GM13976 (cell line): ENCODE measurements around the gene TMEM259.
"Not testable (repeated sequence)": the region's sequence is repeated elsewhere in the genome, so short reads cannot be mapped to it uniquely, and the experiment has no call there.

Experiments
- DNase-seq: peaks from one replicate; pipeline ENCODE4 v3.0.0; 2012; ENCODE audit warnings: low spot score
- in situ Hi-C: fragments of 300-500 bp; cut with MboI; formaldehyde crosslinking; loops from one replicate; pipeline ENCODE4 v1.12.0; 2022; ENCODE audit warnings: low sequenced_read_pairs, mixed read lengths, inconsistent platforms; ENCODE audit not compliant: unreplicated experiment
- TF ChIP-seq, protein P1 (sequence below): IDR thresholded peaks from 2 replicates; pipeline ENCODE4 v1.5.1; 2012; ENCODE audit warnings: borderline replicate concordance, mild to moderate bottlenecking; ENCODE audit not compliant: insufficient read depth; ENCODE audit errors: extremely low read depth, missing control alignments, control extremely low read depth

The TMEM259 gene

DNA sequence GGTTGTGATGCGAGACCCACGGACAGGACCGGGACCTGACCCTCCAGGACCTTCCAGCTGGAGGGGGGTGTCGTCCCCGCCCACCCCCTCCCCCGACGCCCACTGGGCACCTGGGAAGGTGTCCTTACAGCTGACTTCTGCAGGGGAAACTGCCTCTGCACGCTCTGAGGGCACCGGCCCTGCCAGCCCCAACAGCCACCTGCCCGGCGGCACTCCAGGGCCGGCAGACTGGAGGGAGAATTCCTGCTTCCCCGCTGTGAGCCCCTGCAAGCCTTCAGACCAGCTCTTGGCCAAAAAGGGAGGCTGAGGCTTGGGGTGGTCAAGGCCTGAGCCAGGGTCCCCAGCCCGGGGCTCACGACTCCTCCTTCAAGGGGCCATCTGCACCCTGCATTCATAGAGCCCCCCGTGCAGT is 6.7 kb upstream of the TMEM259 start:
- in situ Hi-C loops = no loop called here
- DNase-seq = no peak
- TF ChIP-seq, protein P1, sequence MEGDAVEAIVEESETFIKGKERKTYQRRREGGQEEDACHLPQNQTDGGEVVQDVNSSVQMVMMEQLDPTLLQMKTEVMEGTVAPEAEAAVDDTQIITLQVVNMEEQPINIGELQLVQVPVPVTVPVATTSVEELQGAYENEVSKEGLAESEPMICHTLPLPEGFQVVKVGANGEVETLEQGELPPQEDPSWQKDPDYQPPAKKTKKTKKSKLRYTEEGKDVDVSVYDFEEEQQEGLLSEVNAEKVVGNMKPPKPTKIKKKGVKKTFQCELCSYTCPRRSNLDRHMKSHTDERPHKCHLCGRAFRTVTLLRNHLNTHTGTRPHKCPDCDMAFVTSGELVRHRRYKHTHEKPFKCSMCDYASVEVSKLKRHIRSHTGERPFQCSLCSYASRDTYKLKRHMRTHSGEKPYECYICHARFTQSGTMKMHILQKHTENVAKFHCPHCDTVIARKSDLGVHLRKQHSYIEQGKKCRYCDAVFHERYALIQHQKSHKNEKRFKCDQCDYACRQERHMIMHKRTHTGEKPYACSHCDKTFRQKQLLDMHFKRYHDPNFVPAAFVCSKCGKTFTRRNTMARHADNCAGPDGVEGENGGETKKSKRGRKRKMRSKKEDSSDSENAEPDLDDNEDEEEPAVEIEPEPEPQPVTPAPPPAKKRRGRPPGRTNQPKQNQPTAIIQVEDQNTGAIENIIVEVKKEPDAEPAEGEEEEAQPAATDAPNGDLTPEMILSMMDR = no peak

DNA sequence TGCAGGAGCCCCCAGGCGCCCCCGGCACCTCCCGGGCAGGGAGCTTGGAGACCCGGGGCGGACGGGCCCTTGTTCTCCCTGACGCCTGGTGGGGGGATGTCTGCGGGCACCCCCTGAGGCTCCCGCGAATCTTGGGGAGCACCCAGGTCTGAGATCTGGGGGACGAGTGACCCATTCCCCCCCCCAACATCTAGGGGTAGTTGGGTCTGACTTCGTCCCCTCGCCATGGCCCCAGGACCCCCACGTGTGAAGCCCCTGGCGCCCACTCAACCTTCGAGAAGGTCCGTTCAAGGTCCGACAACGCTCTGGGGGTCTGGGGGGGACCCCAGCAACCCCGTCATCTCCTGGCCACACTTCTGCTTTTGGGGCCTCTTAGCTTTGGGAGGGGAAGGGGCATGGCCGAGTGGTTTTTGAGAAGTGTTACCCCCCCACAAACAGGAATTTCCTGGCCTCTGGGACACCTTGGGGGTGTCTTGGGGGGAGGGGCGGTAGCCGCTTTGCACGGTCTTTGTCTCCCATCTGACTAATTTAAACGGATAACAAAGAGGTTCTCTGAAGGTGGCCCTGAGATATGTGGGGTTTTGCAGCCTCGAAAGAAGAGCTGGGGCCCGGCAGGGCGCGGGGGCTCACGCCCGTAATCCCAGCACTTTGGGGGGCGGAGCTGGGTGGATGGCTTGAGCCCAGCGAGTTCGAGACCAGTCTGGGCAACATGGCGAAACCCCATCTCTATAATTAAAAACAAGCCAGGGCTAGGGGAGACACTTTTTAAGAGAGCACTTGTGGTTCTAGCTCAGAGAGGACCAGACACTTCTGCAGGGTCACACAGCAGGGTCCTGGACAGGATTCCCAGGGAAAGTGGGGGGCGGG is 6.1 kb upstream of the TMEM259 start:
- TF ChIP-seq, protein P1 = no peak
- in situ Hi-C loops = no loop called here
- no peak for DNase-seq

DNA sequence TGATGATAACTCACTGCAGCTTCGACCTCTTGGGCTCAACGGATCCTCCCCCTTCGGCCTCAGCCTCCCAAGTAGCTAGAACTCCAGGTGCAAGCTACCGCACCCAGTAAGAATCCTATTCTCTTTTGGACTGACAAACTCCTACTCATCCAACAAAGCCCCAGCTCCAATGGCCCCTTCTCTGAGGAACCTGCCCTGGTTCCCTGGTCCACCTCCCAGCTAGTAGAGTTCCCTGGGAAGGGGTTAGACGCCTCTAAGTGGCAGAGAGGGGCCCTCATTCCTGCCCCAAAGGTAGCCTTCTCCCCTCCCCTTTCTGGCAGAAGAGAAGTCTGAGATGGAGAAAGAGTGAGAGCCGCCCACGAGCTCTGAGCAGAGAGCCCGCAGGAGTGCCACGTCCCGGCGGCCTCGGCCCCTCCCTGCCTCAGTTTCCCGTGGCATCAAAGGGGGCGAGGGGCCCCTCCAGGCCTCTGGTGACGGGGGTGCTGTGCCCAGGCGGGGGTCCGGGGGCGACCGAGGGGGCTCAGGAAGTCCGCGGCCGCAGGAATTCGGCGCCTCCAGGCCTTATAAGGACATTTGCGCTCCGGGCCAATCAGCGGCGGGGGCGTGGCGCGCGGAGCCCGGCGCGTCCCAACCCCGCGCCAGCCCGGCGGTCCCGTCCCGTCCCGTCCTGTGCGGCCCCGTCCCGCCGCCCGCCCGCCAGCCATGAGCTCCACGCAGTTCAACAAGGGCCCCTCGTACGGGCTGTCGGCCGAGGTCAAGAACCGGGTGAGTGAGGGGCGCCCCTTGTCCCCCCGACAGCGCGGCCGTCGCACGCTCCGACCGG is 5.2 kb upstream of the TMEM259 start, which contains the start of gene CNN2:
TSS of gene CNN2 (plus strand) at position 649 of the 823 bp plus-strand sequence. CDS start at position 703, 54 bp downstream.
- peak; percentile 90 for DNase-seq
- in situ Hi-C loops = no loop called here
- TF ChIP-seq, protein P1 = no peak

DNA sequence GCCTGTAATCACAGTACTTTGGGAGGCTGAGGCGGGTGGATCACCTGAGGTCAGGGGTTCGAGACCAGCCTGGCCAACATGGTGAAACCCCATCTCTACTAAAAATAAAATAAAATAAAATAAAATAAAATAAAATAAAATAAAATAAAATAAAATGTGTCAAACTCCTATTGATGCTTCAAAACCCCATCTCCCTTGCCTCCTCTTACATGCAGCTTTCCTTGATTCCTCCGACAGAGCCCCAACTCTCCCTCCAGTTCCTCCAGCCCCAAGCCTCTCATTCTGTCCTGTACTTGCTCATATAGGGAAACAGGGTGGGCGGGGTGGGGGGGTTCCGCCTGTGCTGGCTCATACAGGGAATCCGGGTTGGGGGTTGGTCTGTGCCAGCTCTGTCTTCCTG is 4.2 kb upstream of the TMEM259 start:
- in situ Hi-C loops, DNase-seq: not testable (repeated sequence)

DNA sequence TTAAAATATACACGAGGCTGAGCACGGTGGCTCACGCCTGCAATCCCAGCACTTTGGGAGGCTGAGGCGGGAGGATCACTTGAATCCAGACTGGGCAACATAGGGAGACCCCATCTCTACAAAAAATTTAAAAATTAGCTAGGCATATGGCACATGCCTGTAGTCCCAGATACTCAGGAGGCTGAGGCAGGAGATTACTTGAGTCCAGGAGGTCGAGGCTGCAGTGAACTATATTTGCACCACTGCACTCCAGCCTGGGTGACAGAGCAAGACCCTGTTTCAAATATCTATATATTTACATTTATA is 2.9 kb upstream of the TMEM259 start:
- in situ Hi-C loops, DNase-seq: not testable (repeated sequence)

DNA sequence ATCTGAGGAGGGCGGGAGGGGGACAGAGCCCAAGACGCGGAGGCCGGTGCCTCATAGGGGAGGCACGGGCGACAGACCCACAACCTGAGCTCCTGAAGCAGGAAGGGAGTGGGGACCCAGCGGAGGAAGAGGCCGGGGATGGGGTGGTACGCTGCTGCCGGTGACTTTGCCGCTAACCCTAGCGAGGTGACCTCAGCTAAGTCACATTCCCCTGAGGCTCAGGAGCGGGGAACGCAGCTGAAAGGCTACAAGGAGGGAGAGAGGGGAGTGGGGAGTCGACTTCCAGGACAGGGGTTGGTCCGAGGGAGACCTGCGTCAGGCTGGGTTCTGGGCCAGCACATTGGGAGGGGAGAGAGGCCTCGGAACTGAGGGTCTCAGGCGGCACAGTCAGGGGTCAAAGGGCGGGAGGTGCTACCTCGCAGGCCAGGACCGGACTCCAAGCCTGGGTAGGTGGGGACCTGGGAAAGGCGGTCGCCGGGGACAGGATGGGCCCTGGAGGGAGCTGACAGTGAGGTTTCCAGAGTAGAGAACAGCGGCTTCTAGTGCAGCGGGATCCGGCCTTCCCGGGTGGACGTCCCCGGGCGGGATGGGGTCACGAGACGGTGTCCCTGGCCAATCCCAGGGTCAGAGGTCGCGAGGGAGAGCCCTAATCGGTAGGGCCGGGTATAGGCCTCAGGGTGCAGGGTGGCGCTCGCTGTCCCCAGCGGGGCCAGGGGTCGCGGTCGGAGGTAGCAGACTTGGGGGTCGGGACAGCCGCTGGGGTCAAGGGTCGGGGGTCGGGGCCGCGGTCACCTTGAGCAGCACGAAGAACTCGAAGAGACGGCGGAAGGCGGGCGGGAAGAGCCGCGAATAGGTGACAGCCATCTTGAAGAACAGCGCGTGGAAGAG is 699 bp downstream of the TMEM259 start:
- no peak for DNase-seq
- TF ChIP-seq, protein P1 = no peak
- in situ Hi-C loops = no loop called here

DNA sequence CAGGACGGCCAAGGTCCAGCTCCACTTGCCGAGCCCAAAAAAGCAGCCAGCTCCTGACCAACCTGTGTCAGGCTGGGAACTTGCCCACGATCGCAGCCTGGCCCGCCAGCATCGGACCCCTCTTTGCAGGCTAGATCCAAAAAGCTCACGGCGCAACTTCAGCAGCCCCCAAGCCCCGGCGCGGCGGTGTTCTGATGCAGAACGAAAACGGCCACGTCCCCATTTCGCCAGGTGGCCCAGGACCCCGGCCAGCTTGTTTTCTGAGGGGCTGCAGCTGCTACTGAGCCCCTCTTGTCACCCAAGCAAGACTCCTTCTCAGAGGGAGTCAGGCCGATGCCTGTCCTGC is 1.3 kb downstream of the TMEM259 start:
- in situ Hi-C loops = no loop called here
- no peak for DNase-seq
- TF ChIP-seq, protein P1 = no peak
